COLO829 (cell line): ENCODE measurements around the gene LHFPL6.

Source experiments
- DNase-seq: peaks from one replicate; pipeline ENCODE4 v3.0.0; 2012; ENCODE audit warnings: low spot score

LHFPL6 gene

DNA sequence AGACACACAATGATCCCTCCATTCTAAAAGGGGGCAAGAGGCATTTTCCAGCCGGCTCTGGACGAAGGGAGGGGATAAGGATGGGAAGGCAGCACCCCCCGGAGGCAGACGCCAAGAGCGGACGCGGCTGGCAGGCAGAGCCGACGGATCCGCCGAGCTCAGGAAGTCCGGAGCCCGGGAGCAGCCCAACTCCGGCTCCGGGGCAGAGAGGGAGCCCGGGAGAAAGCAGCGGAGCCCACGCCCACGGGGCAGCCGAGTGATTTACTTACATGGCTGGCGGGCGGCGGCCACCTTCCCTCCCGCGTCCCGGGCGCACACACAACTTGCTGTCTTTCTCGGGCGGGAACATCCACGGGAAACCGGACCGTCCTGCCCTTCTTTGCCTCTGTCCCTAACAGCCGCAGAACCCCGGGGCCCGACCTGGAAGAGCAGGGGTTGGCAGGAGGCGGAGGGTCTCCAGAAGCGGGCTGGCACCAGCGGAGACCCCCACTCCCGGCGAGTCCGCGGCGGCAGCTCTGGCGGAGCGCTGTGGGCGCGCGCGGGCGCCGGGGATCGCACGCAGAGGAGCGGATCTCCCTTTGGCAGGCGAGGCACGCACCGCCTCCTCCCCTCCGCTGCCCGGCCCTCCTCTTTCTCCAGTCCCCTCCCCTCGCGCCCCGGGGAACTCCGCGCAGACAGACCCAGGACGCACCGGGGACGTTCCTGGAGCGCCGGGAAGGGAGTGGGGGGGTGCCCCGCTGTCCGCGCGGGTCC lies at the start of gene LHFPL6:
Gene LHFPL6, minus strand, starts transcription at position 580 of the 753 bp plus-strand sequence.
- DNase-seq: peak; percentile 61

DNA sequence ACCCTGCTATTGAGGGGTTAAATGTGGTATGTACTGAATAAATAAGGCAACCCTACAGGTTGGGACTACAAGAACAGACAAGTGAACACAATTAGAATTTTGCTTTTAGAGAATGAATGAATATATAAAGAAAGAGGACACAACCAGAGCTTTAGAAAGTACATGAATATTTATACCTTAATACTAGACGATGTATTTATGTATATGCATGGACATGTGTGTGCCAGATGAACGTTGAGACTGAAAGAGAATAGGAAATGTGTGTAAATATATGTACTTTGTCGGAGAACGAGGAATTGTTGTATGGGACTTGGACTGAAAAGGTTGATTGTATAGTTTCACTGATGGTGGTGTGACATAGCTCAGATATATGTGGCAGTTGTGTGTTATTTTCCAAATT lies 43.1 kb upstream of the LHFPL6 start:
- no peak for DNase-seq

DNA sequence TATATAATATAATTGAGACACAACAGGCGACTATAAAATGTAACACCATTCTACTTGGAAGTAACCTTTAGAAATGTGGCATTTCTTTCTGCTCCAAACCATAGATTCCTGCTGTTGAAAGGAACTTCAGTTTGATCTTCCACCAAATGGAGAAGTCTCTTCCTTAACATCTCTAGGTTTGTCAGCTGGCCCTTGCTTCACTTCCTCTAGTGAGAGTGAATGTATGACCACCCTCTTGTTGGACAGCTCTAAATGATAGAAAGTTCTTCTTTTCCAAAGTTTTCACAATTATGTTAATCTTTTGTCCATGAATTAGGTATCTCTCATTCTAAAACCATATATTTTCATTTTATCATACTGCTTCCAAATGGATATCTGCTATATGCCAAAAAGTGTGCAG lies 38.7 kb upstream of the LHFPL6 start:
- no peak for DNase-seq

DNA sequence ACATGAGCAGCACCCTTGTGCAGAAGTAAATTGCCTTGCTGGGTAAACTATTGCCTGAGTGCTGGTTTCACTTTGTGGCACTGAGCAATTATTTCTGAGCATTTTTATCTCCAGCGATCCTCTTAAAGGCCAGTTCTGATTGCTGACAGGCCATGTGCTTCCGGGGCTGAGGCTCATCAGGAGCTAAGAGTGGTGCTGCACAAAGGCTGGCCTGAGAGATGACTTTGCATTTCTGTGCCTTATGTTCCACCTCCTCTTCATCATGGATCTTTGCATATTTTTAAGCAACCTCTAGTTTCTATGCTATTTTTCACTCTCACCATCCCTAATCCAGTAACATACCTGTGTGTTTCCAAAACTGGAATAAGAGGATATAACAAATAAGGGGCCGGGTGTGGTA lies 34.9 kb upstream of the LHFPL6 start:
- no peak for DNase-seq

DNA sequence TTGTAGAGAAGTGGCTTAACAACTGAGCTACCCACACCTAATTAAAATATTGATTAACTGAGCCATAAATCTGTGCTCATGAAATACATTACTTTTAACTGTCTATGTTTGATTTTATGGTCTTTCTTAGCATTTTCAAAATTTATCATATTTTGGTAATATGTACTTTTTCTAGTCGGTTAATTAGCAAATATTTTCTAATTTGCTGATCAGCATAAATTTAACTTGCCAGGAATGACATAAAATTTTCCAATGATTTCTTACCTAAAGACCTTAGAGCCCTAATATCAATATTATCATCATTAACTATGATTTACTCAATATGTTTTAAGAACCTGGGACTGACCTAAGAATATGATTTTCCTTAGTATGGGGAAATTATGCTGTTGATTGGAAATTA lies 32.6 kb upstream of the LHFPL6 start:
- DNase-seq: no peak

DNA sequence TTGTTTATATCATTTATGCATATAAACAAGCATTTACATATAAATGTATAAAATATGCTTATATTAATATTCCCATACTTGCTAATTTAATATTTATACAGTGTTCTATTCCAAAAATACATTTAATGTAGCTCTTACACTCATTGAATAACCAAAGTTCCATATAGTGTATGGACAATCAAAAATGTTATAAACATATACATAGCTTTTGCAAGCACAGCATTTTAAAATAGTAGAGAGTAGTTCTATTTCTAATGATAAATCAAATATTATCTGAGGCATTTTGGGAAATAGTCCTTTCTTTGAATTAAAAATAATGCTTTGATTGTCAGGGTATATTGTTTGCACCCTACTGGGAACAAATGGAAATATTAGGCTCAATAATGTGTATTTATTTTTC lies 30.0 kb upstream of the LHFPL6 start:
- no peak for DNase-seq

DNA sequence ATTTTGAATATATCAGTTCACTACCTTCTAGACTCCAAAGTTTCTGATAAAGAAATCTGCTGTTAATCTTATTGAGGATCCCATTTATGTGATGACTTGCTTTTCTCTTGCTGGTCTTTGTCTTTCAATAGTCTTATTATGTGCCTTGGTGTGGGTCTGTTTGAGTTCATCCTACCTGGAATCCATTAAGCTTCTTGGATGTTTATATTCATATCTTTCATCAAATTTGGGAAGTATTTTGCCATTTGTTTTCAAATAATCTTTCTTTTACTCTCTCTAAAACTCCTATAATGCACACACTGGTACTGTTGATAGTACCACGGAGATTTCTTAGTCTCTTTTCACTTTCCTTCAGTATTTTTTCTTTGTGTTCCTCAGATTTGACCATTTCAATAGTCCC lies 28.3 kb upstream of the LHFPL6 start:
- DNase-seq: no peak

DNA sequence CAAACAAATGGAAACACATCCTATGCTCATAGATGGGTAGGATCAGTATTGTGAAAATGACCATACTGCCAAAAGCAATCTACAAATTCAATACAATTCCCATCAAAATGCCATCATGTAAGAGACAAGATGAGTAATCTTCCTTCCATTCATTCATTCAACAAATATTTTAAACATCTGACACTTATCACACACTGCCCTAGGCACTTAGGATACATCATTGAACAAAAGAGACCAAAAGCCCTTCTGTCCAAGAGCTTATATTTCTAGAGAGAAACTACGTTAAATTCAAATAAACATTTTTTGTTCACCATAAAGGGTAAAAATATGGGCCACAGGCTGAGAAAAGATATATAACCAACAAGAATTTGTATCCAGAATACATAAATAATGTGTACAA lies 20.5 kb upstream of the LHFPL6 start:
- no peak for DNase-seq

DNA sequence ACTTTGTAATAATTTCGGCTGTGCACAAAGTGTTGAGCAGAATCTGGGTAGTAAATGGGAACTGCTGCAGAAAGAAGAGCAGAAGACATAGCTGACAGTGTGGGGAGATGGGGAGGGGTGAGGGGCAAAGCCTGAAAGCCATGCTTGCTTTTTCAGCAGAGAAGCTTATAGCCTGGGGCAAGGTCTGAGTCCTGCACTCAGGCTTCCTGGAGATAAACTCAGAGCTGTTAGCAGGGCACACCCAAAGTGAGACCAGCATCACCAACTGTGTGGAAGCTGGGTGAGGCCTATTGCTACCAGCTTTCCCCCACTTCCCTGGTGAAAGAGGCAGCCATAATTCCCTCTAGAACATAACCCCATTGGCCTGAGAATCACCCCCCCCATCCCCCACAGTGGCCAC lies 15.6 kb upstream of the LHFPL6 start:
- DNase-seq: no peak

DNA sequence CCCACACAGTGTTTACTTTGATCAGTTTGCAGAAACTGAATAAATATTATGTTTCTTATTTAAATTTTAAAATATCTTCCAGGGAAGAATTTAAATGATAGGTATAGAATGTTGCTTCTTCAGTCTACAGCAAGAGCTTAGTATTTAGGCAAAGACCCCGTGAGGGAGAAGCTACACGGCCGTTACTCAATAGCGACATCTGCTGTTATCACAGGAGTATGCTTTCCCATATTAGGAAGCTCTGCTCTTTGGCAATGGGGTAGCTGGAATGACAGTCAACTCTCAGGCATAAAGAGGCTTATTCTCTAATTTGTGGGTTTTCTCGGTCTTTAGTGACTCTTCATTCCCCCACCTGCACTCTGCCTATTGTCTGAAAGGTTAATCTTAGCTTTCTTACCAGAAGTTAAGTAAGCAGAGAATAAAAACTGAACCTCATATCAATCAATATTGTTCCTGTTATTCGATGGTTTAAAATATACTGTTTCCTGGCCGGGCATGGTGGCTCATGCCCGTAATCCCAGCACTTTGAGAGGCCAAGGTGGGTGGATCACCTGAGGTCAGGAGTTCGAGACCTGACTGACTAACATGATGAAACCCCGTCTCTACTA lies 13.2 kb upstream of the LHFPL6 start:
- DNase-seq: peak; percentile 83

DNA sequence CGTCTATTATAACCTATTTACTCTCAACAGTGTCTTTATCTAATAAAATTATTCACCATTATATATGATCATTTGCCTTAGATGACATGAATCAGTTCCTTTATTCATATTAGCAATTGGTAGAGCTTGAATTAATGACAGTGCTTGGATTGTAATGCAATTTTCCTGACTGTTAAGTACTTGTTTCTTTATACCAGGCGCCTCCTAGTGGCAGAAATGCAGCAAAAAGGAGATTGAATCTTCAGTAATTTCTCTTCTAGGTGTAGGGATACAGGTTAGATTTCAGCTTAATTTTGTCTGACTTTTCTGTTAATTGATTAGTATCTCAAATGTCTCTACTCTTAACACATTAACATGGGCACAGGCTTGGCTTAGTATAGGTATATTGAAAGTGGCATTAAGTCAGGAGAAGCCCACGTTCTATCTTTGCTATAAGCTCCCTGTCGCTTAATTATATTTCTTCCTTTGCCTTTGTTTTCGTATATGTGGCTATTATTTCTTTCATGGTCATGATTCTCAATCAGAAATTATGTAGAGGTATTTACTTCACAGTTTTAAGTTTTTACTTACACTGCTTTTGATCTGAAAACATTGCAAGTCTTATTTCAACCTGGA lies 9.1 kb upstream of the LHFPL6 start:
- DNase-seq: peak; percentile 60

DNA sequence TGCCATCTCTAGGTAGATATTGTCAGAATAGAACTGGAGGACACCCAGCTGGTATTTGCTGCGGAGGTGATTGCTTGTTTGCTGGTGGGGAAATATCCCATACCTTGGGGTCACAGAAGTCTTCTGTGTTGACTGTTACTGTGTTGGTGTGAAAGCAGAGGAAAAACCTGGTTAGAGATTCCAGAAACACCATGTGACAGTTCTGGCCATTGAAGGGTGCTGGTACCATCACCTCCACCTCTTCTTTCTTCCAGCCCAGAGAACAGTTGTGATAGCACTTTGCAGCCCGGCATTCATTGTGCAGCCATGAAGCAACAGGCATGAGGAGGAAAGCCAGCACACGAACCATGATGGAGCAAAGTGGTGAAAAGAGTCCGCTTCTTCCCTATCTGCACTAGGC lies 4.9 kb upstream of the LHFPL6 start:
- DNase-seq: no peak

DNA sequence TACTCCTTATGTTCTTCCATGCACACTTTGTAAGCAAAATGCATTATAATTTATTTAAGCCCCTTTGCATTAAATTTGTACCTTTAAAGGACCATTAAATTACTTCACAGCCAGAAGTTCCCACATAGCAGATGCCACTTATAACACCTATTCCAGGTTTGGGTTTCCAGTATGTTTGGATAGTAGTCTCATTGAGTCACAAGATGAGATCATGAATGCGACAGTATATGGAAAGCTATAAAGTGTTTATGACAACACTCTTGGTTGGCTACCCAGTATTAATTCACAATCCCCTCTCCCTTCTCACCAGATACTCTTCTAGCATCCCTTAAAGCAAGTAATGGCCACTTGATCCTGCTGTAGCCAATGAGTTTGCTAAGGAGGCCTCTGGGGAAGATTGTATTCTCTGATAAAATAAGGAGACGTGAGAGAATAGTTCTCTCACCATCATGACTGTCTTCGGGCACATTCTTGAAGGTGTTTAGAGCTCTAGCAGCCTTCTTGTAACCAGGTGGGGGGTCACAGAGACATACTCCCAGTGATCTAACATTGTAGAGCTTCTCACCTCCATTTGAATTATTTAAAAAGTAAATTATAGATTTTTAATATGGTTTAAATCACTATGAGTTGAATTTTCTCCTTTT lies 2.8 kb upstream of the LHFPL6 start:
- DNase-seq: no peak

DNA sequence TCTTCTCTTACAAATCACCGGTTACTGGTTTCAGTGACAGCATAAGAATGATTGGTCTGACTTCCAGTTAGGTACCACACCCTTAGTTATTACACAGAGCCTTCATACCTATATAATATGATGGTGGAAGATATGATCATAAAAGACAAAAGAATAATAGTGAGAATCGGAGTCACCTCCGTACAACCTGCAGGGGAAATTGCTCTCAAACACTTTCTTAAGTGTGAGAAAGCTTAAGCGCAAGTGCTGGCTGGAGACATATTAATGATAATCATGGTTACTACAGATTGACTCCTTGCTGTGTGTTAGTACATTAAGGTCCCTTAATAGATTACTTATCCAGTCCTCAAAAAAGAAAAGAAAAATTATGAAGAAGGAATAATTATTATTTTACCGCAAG lies 1.8 kb upstream of the LHFPL6 start:
- no peak for DNase-seq

DNA sequence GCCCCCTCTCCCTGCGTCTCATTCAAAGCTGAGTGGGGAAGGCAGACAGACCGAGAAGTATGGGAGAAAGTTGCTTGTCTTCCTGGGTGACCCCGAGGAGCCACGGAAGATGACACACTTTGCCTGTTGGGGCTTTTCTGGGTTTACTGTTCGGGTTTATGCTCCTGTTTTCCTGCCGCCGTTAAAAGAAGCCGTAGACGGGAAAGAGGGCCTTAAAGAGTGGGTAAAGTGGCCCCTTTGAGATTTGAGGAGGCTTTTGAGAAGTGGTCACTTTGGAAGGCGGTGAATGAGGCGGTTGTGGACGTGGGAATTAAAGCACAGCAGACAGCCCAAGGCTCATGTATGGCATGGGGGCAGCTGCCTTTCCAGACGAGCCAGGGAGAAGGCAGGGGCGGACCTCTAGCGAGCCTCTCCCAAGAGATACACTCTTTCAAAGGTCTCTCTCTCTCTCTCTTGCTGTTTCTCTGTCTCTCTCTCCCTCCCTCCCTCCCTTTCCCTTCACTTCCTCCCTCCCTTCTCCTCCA lies 493 bp upstream of the LHFPL6 start:
- no peak for DNase-seq

DNA sequence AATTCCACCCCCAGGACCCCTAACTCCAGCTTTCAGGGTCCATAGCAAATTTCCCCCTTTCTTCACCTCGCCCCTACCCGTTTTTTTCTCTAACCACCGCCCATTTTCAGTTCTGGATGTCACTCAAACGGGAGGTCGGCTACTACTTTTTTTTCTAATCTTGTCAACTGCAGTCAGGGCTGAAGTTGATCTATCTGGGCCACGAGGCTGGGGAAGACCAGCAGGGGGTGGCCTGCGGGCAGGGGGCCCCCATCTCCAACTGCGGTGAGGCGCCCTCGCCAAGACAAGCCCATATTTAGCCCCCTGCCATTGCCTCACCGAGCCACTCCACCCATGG lies 748 bp downstream of the LHFPL6 start:
- DNase-seq: no peak

DNA sequence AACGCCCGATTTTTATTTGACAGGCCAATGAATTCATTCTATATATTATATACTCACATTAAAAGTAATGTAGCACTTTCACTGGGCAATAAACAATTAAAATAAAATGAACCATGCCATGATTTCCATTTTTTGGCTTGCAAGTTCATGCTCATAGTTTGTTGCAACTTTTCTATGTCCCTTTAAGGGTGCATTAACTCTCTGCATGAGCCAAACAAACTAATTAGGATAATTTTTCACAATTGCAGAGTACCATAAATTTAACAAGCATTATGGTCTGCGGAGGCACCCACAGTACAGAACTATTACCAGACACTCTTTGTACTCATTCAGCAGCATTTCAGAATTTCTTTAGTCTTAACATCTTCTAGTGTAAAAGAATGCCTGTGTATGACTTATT lies 1.4 kb downstream of the LHFPL6 start:
- DNase-seq: no peak

DNA sequence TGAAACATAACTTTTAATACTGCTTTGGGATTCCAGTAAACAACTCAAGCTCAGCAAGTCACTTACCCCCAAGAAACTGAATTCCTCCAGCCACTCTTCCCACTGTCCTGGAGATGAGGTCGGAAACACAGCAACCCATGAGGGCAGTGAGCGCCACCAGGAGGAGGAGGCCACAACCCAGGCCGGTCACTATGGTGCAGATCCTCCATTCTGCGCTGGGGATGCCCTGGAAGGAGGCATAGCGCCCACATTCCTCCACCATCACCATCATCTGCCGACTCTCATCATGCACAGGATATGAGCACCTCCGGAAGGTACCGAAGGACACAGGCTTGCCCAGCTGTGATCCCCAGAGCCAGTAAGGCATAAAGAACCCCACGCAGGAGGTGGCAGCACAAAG lies 2.2 kb downstream of the LHFPL6 start:
- no peak for DNase-seq

DNA sequence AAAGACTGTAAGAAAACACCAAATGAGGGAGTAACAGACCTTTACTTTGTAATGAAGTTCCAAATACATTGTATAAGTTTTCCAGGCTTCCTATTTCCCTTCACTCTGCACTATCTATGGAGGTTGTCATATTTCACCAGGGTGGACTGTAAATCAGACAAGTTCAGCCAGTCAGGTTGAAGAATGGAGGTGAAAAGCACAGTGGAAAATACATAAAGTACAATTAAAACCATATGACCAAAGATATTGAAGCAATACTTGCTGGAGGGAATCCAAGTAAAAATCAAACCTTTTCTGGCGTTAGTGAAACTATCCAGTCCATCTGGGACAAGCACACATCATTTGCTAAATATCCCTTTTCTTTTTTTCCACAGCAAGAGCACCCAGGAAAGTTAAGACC lies 3.2 kb downstream of the LHFPL6 start:
- no peak for DNase-seq

DNA sequence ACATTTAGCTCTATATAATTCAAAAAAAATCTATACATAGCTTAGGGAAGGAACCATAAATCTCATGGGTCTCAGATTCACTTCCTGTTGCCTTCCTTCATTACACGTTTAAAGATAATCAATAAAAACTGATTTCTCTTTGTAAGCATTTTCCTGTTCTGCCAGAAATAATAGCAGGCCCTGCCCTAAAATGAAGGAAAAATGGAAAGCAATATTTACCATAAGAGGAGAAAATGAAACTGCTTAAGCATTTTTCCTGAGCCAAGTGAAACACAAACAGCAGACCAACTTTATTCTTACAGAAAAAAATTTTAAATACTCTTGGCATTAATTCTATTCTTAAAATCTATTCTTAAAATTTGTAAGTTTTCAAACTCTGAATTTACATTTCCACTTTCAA lies 4.0 kb downstream of the LHFPL6 start:
- no peak for DNase-seq

DNA sequence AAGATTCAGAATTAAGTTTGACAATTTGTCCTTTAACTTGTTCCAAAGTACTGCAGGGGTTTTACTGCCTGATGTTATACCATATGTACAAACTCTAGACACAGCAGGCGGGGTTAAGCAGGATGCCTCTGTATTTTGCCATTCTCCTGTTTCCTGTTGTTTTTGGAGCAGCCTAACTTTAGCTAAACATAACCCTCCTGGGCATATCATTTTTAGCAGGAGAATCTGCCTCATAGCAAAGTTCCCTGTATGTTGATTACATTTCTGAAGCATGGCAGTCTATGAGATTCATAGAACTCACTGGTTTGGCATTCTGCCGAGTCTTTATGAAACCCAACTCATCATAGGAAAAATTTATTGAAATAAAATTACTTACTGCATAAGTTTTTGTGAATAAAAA lies 5.2 kb downstream of the LHFPL6 start:
- DNase-seq: no peak

DNA sequence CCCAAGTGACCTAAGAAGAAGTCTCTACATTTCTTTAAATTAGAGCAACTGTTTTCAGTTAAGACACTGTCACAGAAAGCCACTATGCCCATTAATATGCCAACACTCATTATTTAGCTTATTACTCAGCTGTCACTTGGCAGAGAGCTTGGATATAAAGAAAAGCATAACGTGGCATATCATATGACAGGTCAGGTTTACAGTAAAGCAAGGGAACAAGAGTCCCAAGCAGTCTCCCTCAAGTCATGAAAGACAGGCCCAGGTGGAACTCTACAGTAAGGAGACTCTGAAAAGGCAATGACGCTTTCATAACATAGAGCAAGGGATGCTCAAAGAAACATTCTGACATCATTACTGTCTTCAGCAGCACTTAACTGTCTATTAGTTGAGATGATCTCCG lies 6.3 kb downstream of the LHFPL6 start:
- DNase-seq: no peak

DNA sequence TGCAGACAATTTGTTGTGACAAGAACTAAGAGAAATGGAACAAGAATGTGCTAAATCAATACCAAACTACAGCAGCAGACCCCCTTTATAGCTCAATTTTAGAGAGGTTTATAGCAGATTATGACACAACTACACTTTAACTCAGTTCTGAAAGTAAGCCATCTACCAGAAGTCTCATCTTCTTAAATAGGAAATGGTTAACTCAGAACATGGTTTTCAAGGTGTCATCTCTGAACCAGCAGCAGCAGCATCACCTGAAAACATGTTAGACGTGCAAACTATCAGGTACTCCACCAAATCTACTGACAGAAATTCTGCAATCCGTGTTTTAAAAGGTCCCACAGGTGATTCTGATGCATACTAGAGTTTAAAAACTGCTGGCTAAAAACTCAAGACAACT lies 6.8 kb downstream of the LHFPL6 start:
- no peak for DNase-seq
